Measurements from ENCODE around the gene MXI1.

Gene MXI1

DNA sequence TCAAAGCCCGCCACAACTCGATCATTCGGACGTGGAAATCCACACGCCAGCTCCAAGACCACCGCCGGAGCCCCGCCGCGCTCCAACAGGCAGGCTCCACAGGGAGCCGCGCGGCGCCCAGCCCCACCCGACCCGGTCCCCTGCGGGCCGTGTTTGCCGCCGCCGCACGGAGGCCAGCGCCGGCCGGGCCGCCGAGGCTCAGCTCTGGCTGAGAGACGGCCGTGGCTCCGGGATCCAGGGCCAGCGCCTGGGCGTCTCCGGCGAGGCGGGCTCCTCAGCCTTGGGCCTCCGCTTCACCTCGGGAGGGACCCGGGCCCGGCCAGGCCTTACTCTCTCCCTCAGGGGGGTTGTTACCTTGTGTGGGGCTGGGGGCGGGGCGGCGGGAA is 97.0 kb downstream of the MXI1 start:
- Mint-ChIP-seq H3K4me3 (peak overlapping the region; percentile 93 to 97 (median 95)), H3K9me3 (no peaks in the 10 kb centered on the region), H3K27ac (peak overlapping the region; percentile 96 to 100 (median 98)), H3K4me1 (peaks cover 42% of the 10 kb centered on the region), H3K36me3 (ENCODE audit: low read depth) (peaks cover 35% of the 10 kb centered on the region), H3K27me3 (ENCODE audit: low read depth) (no peaks in the 10 kb centered on the region)
- TF ChIP-seq, protein P1, sequence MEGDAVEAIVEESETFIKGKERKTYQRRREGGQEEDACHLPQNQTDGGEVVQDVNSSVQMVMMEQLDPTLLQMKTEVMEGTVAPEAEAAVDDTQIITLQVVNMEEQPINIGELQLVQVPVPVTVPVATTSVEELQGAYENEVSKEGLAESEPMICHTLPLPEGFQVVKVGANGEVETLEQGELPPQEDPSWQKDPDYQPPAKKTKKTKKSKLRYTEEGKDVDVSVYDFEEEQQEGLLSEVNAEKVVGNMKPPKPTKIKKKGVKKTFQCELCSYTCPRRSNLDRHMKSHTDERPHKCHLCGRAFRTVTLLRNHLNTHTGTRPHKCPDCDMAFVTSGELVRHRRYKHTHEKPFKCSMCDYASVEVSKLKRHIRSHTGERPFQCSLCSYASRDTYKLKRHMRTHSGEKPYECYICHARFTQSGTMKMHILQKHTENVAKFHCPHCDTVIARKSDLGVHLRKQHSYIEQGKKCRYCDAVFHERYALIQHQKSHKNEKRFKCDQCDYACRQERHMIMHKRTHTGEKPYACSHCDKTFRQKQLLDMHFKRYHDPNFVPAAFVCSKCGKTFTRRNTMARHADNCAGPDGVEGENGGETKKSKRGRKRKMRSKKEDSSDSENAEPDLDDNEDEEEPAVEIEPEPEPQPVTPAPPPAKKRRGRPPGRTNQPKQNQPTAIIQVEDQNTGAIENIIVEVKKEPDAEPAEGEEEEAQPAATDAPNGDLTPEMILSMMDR (IDR thresholded peaks at IDR 0.05; ENCODE audit: unreplicated experiment in 3 of 3): no peak

GRCh38 chr10:110304780-110305421 is 97.5 kb downstream of the MXI1 start, which contains the start of gene SMNDC1:
SMNDC1 (minus strand) TSS chr10:110304920; CDS start chr10:110303587, 1,333 bp downstream.
- H3K27me3 Mint-ChIP-seq (ENCODE audit: low read depth): no peaks in the 10 kb centered on the region
- H3K27ac Mint-ChIP-seq: peak within 1 kb of the TSS; percentile 96 to 100 (median 98)
- TF ChIP-seq, protein P1 (IDR thresholded peaks at IDR 0.05; ENCODE audit: unreplicated experiment in 3 of 3): no peak
- peaks cover 42% of the 10 kb centered on the region for H3K4me1 Mint-ChIP-seq
- no peaks in the 10 kb centered on the region for H3K9me3 Mint-ChIP-seq
- H3K36me3 Mint-ChIP-seq (ENCODE audit: low read depth): peaks cover 33% of the 10 kb centered on the region
- H3K4me3 Mint-ChIP-seq: peak within 1 kb of the TSS; percentile 93 to 97 (median 95)

DNA sequence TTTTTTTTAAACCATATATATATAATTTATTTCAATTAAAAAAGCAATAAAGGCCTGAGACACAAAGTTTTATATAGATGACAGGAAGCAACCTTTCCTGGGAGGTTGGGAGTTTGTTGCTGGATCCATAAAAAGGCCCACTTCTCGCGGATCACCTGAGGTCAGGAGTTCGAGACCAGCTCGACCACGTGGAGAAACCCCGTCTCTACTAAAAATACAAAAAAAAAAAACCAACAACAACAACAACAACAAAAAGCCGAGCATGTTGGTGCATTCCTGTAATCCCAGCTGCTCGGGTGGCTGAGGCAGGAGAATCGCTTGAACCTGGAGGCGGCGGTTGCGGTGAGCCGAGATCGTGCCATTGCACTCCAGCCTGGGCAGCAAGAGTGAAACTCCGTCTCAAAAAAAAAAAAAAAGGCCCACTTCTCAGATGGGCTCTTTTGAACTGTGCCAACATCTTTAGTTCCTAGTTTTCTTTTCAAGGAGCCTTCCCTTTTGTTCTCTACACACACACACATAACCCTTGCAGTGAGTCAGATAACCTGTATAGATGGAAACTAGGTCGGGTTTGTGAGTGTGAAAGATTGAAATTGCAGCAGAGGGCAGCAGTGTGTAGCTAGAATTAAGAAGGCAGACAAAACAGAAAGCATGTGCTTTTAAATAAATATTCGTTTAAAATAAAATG is 98.5 kb downstream of the MXI1 start:
- H3K4me1 Mint-ChIP-seq: peaks cover 34% of the 10 kb centered on the region
- H3K27me3 Mint-ChIP-seq (ENCODE audit: low read depth): no peaks in the 10 kb centered on the region
- H3K36me3 Mint-ChIP-seq (ENCODE audit: low read depth): peaks cover 26% of the 10 kb centered on the region
- peak overlapping the region; percentile 96 to 100 (median 98) for H3K27ac Mint-ChIP-seq
- peak overlapping the region; percentile 93 to 97 (median 94) for H3K4me3 Mint-ChIP-seq
- TF ChIP-seq, protein P1 (IDR thresholded peaks at IDR 0.05; ENCODE audit: unreplicated experiment in 3 of 3): peak; percentile 59 to 67 (median 62)
- H3K9me3 Mint-ChIP-seq: no peaks in the 10 kb centered on the region

GRCh38 chr10:110306452-110306768 is 99.0 kb downstream of the MXI1 start:
- Mint-ChIP-seq H3K9me3 (no peaks in the 10 kb centered on the region), H3K4me1 (peaks cover 31% of the 10 kb centered on the region), H3K27me3 (ENCODE audit: low read depth) (no peaks in the 10 kb centered on the region), H3K4me3 (peak overlapping the region in 1 of 3 experiments; percentile 69), H3K27ac (peak overlapping the region; percentile 82 to 96 (median 85)), H3K36me3 (ENCODE audit: low read depth) (peaks cover 23% of the 10 kb centered on the region)
- TF ChIP-seq, protein P1 (IDR thresholded peaks at IDR 0.05; ENCODE audit: unreplicated experiment in 3 of 3): peak in 1 of 3 experiments; percentile 3

GRCh38 chr10:110307805-110308204 is 100.4 kb downstream of the MXI1 start:
- Mint-ChIP-seq H3K4me3 (no peak overlapping the region), H3K9me3 (no peaks in the 10 kb centered on the region), H3K4me1 (peaks cover 19% of the 10 kb centered on the region), H3K27me3 (ENCODE audit: low read depth) (no peaks in the 10 kb centered on the region), H3K27ac (no peak overlapping the region), H3K36me3 (ENCODE audit: low read depth) (peaks cover 10% of the 10 kb centered on the region)
- TF ChIP-seq, protein P1 (IDR thresholded peaks at IDR 0.05; ENCODE audit: unreplicated experiment in 3 of 3): no peak
